A549 (cell line): ENCODE measurements around the gene CFAP97D2. TPM values are rescaled to one million over a fixed set of nuclear protein-coding genes. Genes with fewer than 3 reads are reported as not detected.

Experiments
- ATAC-seq, 2 experiments: fragments of 200-7000 bp in 1 of 2; fragments of >200 bp in 1 of 2; cut with Nextera tagmentation in 1 of 2; cut with Tn5 transposase in 1 of 2; 3 replicates each; pipeline versions ENCODE4 v1.8.0 to v1.9.1; 2018 to 2020; ENCODE audit warnings: mild to moderate bottlenecking in 1 of 2, moderate library complexity in 1 of 2
- CTCF ChIA-PET: fragments of 300-600 bp; sonication (Branson Sonifier 250); formaldehyde crosslinking; extraction: SDS; loops from one replicate; lab custom pipeline; 2021; ENCODE audit warnings: antibody characterized with exemption, inconsistent platforms; lab: Yijun Ruan, JAX
- POLR2A ChIA-PET: fragments of 350-600 bp; formaldehyde crosslinking; extraction: SDS; loops from one replicate; lab custom pipeline; 2021; ENCODE audit warnings: antibody characterized with exemption, inconsistent platforms; lab: Yijun Ruan, JAX
- DNase-seq, 2 experiments: peaks; one replicate each; pipeline versions ENCODE4 v3.0.0 to v3.0.0-alpha.2; 2011 to 2016; ENCODE audit warnings: low read depth in 1 of 2, low spot score in 1 of 2
- FAIRE-seq: peaks from 2 replicates; lab custom pipeline; 2011; peaks lifted over from hg19 to GRCh38; lab: Jason Lieb, UNC
- H3K27ac ChIP-seq, 2 experiments: fragments of >200 bp; sonication (Bioruptor Twin); formaldehyde crosslinking; 3 replicates each; pipeline ENCODE4 v1.5.1; 2016 to 2017
- H3K4me1 ChIP-seq: fragments of >200 bp; sonication (Bioruptor Twin); formaldehyde crosslinking; 3 replicates; pipeline ENCODE4 v1.6.1; 2016
- H3K4me2 ChIP-seq: fragments of >200 bp; sonication (Bioruptor Twin); formaldehyde crosslinking; 3 replicates; pipeline ENCODE4 v1.6.1; 2016
- H3K4me3 ChIP-seq: fragments of >200 bp; sonication (Bioruptor Twin); formaldehyde crosslinking; 3 replicates; pipeline ENCODE4 v1.5.1; 2016
- H3K9me3 ChIP-seq: fragments of >200 bp; sonication (Bioruptor Twin); formaldehyde crosslinking; 3 replicates; pipeline ENCODE4 v1.6.1; 2016
- CBX8 ChIP-seq: fragments of 200-600 bp; sonication (generic); IDR thresholded peaks from 2 replicates; pipeline ENCODE4 v1.6.1; 2016
- CHD2 ChIP-seq: fragments of 150-350 bp; IDR thresholded peaks from 2 replicates; pipeline ENCODE4 v1.6.1; 2014; ENCODE audit warnings: low read length; ENCODE audit not compliant: partially characterized antibody
- CHD4 ChIP-seq: fragments of 200-600 bp; sonication (generic); IDR thresholded peaks from 2 replicates; pipeline ENCODE4 v1.6.1; 2016; ENCODE audit warnings: antibody characterized with exemption, mild to moderate bottlenecking, borderline replicate concordance
- EHMT2 ChIP-seq: fragments of 200-600 bp; sonication (generic); IDR thresholded peaks from 2 replicates; pipeline ENCODE4 v1.6.1; 2016; ENCODE audit warnings: antibody characterized with exemption, low read depth, mild to moderate bottlenecking, moderate library complexity
- EP300 ChIP-seq, 2 experiments: fragments of >200 bp; sonication (Bioruptor Twin); formaldehyde crosslinking; IDR thresholded peaks; 2 replicates in 1 of 2; 3 replicates in 1 of 2; pipeline ENCODE4 v1.6.1; 2016 to 2017
- ESRRA ChIP-seq: fragments of 150-350 bp; IDR thresholded peaks from 2 replicates; pipeline ENCODE4 v1.6.1; 2014; ENCODE audit warnings: mild to moderate bottlenecking, low read length, borderline replicate concordance
- FOSL2 ChIP-seq, 2 experiments: fragments of 450-650 bp in 1 of 2; fragments of >200 bp in 1 of 2; sonication (Bioruptor Twin) in 1 of 2; formaldehyde crosslinking; IDR thresholded peaks; 2 replicates each; pipeline versions ENCODE4 v1.5.0 to v1.6.1; 2016 to 2020; ENCODE audit warnings: mild to moderate bottlenecking in 1 of 2, moderate library complexity in 1 of 2
- FOXS1 ChIP-seq: fragments of 250-450 bp; sonication (Bioruptor Pico); IDR thresholded peaks from 2 replicates; pipeline ENCODE4 v1.5.0; 2020; ENCODE audit warnings: mild to moderate bottlenecking, moderate library complexity
- GATA3 ChIP-seq: IDR thresholded peaks from 2 replicates; pipeline ENCODE4 v1.6.1; 2012; ENCODE audit warnings: borderline replicate concordance
- HDAC2 ChIP-seq: fragments of 200-600 bp; sonication (generic); IDR thresholded peaks from 2 replicates; pipeline ENCODE4 v1.6.1; 2016
- HEYL ChIP-seq: fragments of 250-450 bp; sonication (Bioruptor Pico); IDR thresholded peaks from 2 replicates; pipeline ENCODE4 v1.8.0; 2021; ENCODE audit warnings: mild to moderate bottlenecking, moderate library complexity
- HOXB13 ChIP-seq: fragments of 250-450 bp; sonication (Bioruptor Pico); IDR thresholded peaks from 2 replicates; pipeline ENCODE4 v1.5.0; 2020; ENCODE audit warnings: low read depth, mild to moderate bottlenecking, moderate library complexity
- JUNB ChIP-seq: fragments of >200 bp; sonication (Bioruptor Twin); formaldehyde crosslinking; IDR thresholded peaks from 2 replicates; pipeline ENCODE4 v1.6.1; 2016
- MAZ ChIP-seq: fragments of 150-350 bp; IDR thresholded peaks from 2 replicates; pipeline ENCODE4 v1.6.1; 2014; ENCODE audit warnings: antibody characterized with exemption, low read depth, low read length, borderline replicate concordance
- NR3C1 ChIP-seq: fragments of >200 bp; sonication (Bioruptor Twin); formaldehyde crosslinking; IDR thresholded peaks from 3 replicates; pipeline ENCODE4 v1.6.1; 2017
- PHF8 ChIP-seq: fragments of 200-600 bp; sonication (generic); IDR thresholded peaks from 2 replicates; pipeline ENCODE4 v1.6.1; 2016; ENCODE audit warnings: low read depth, mild to moderate bottlenecking, antibody characterized with exemption, moderate library complexity, borderline replicate concordance
- POLR2A ChIP-seq: IDR thresholded peaks from 2 replicates; pipeline ENCODE4 v1.6.1; 2012; ENCODE audit warnings: mild to moderate bottlenecking, low read length
- RCOR1 ChIP-seq: fragments of 150-350 bp; IDR thresholded peaks from 2 replicates; pipeline ENCODE4 v1.6.1; 2014; ENCODE audit warnings: antibody characterized with exemption, low read length, low read depth
- RFX5 ChIP-seq: fragments of 450-650 bp; IDR thresholded peaks from 2 replicates; pipeline ENCODE4 v1.7.1; 2014; ENCODE audit warnings: antibody characterized with exemption, mild to moderate bottlenecking, moderate library complexity
- SMC3 ChIP-seq: fragments of >200 bp; sonication (Bioruptor Twin); formaldehyde crosslinking; IDR thresholded peaks from 3 replicates; pipeline ENCODE4 v1.6.1; 2018; ENCODE audit warnings: inconsistent platforms
- SREBF2 ChIP-seq: fragments of 450-650 bp; IDR thresholded peaks from 2 replicates; pipeline ENCODE4 v1.6.1; 2014; ENCODE audit warnings: mild to moderate bottlenecking, moderate library complexity
- ZC3H11A ChIP-seq: fragments of 450-650 bp; IDR thresholded peaks from 2 replicates; pipeline ENCODE4 v1.6.1; 2014; ENCODE audit warnings: antibody characterized with exemption, mild to moderate bottlenecking
- ZFP36 ChIP-seq: fragments of 450-650 bp; IDR thresholded peaks from 2 replicates; pipeline ENCODE4 v1.6.1; 2014; ENCODE audit warnings: borderline replicate concordance; ENCODE audit not compliant: partially characterized antibody
- ZSCAN20 ChIP-seq: fragments of 250-450 bp; sonication (Bioruptor Pico); IDR thresholded peaks from 2 replicates; pipeline ENCODE4 v1.8.0; 2022; ENCODE audit warnings: mild to moderate bottlenecking, moderate library complexity
- WGBS: methylation state at CpG from one replicate; pipeline ENCODE4 v1.1.6; 2017; ENCODE audit errors: missing lambda C conversion rate; 5-methylcytosine and 5-hydroxymethylcytosine counted together
- polyA plus RNA-seq, 4 experiments: library from polyadenylated mRNA; depleted of rRNA in 3 of 4; stranded (reverse); fragments of >200 nt; fragmentation: RNase III in 1 of 4; extraction: RNeasy Plus Mini Kit Qiagen cat#74134 plus additional on column Dnase treatment in 1 of 4; gene quantifications; 2 replicates in 3 of 4; 3 replicates in 1 of 4; pipeline ENCODE4 v1.2.3, GENCODE V29; 2011 to 2017
- TF ChIP-seq, protein P1 (sequence below): fragments of 150-350 bp; IDR thresholded peaks from 2 replicates; pipeline ENCODE4 v1.6.1; 2014; ENCODE audit warnings: low read depth, mild to moderate bottlenecking, low read length
- TF ChIP-seq, protein P2 (sequence below): fragments of >200 bp; sonication (Bioruptor Twin); formaldehyde crosslinking; IDR thresholded peaks from 2 replicates; pipeline ENCODE4 v1.6.1; 2016
- TF ChIP-seq, protein P3 (sequence below): IDR thresholded peaks from 2 replicates; pipeline ENCODE4 v1.6.1; 2012; ENCODE audit warnings: low read depth, borderline replicate concordance
- TF ChIP-seq, protein P4 (sequence below): fragments of 200-600 bp; sonication (generic); IDR thresholded peaks from 2 replicates; pipeline ENCODE4 v1.6.1; 2016; ENCODE audit warnings: antibody characterized with exemption, mild to moderate bottlenecking, moderate library complexity
- TF ChIP-seq, protein P5 (sequence below): fragments of >200 bp; sonication (Bioruptor Twin); formaldehyde crosslinking; IDR thresholded peaks from 3 replicates; pipeline ENCODE4 v1.5.1; 2016

The CFAP97D2 gene
- polyA plus RNA-seq, 2 of the 4 experiments (the other 2 are of a cell fraction), result not detected

DNA sequence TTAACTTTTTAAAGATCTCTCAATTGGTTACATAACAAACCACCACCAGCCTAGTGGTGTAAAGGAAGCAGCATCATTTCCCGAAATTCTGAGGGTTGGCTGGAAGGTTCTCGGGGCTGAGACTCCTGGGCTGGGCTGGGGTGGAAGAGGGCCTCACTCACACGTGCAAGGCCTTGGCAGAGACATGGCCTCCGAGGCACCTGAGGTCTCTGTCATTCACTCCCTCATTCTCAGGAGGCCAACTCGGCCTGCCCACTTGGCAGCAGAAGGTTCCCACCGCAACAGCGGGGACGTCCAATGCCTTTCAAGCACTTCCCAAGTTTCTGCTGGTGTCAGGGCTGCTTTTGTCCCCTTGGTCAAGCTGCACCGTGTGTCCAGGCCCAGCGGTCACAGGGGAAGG lies 28.0 kb upstream of the CFAP97D2 start:
- ATAC-seq (no peak), FAIRE-seq (no peak), DNase-seq (no peak)
- H3K4me2 ChIP-seq, result no peak overlapping the region
- POLR2A ChIA-PET, result no interaction called here
- TF ChIP-seq, protein P1, sequence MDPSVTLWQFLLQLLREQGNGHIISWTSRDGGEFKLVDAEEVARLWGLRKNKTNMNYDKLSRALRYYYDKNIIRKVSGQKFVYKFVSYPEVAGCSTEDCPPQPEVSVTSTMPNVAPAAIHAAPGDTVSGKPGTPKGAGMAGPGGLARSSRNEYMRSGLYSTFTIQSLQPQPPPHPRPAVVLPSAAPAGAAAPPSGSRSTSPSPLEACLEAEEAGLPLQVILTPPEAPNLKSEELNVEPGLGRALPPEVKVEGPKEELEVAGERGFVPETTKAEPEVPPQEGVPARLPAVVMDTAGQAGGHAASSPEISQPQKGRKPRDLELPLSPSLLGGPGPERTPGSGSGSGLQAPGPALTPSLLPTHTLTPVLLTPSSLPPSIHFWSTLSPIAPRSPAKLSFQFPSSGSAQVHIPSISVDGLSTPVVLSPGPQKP, result no peak
- TF ChIP-seq HOXB13, result no peak
- TF ChIP-seq CBX8, result no peak
- TF ChIP-seq ZSCAN20 (CRISPR knock-in tag), result no peak
- no peak for TF ChIP-seq HDAC2
- TF ChIP-seq, protein P2, sequence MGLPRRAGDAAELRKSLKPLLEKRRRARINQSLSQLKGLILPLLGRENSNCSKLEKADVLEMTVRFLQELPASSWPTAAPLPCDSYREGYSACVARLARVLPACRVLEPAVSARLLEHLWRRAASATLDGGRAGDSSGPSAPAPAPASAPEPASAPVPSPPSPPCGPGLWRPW, result no peak
- no peak for TF ChIP-seq ESRRA
- no peak for TF ChIP-seq JUNB
- no peak for TF ChIP-seq RCOR1
- TF ChIP-seq, protein P3, sequence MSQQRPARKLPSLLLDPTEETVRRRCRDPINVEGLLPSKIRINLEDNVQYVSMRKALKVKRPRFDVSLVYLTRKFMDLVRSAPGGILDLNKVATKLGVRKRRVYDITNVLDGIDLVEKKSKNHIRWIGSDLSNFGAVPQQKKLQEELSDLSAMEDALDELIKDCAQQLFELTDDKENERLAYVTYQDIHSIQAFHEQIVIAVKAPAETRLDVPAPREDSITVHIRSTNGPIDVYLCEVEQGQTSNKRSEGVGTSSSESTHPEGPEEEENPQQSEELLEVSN, result no peak
- TF ChIP-seq SREBF2, result no peak
- TF ChIP-seq CHD4, result no peak
- no peak for TF ChIP-seq FOXS1 (CRISPR knock-in tag)
- TF ChIP-seq ZC3H11A, result no peak
- TF ChIP-seq RFX5, result no peak
- no peak for TF ChIP-seq EHMT2
- TF ChIP-seq EP300 (IDR thresholded peaks at IDR 0.05), result no peak
- TF ChIP-seq GATA3, result no peak
- TF ChIP-seq POLR2A, result no peak
- no peaks in the 10 kb centered on the region for H3K4me1 ChIP-seq
- H3K4me3 ChIP-seq, result no peak overlapping the region
- 76% methylated on average over 10 of the region's 10 CpGs for WGBS
- CTCF ChIA-PET, result interaction anchor here (1.2 to 1.4 kb wide), 2 partner anchors 11 to 17 kb away, joined by 3 to 4 read pairs; no protein-coding TSS in a partner anchor
- no peaks in the 10 kb centered on the region for H3K9me3 ChIP-seq
- no peak overlapping the region for H3K27ac ChIP-seq

DNA sequence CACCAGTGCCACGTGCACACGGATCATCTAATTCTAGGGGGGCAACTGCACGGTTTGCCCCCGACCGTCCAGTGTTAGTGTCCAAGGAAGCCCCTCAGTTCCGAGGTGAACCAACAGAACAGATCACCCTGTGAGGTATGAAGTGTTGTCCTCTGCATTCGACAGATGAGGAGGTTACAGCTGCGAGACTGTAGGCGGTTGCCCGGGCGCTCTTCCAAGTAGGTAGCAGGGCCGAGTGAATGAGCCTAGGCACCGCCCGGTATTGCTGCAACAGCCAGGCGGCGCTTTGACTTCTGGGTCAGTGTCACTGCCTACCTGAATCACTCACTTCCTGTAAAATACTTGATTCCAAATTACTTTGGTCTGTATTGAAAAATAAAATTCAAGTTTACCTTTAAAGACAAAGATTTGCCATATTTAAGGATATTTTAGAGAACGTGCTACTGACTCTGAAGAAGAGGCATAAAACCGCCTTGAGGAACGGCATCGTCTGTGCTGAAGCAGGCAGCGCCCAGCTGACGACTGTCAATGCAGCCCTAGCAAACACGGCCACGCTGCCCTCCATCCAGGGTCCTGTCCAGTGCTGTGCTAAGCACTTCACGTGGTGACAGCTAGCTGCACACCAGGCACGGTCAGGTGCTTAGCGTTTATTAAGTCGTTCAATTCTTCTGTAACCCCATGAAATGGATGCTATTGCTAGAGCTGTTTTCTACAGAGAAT lies 27.3 kb upstream of the CFAP97D2 start:
- ChIA-PET CTCF (interaction anchor here (1.2 to 1.4 kb wide), 2 partner anchors 10 to 16 kb away, joined by 3 to 4 read pairs; no protein-coding TSS in a partner anchor), POLR2A (no interaction called here)
- TF ChIP-seq SMC3 (no peak), ZFP36 (no peak), FOSL2 (IDR thresholded peaks at IDR 0.05) (no peak), FOSL2 (CRISPR knock-in tag; IDR thresholded peaks at IDR 0.05) (no peak), NR3C1 (no peak), JUNB (no peak), ZC3H11A (no peak), HEYL (CRISPR knock-in tag) (no peak), POLR2A (no peak), PHF8 (no peak), ESRRA (no peak), EP300 (IDR thresholded peaks at IDR 0.05) (no peak), MAZ (no peak), SREBF2 (no peak), CHD2 (no peak)
- TF ChIP-seq, protein P3, result no peak
- TF ChIP-seq, protein P2, result no peak
- TF ChIP-seq, protein P4, sequence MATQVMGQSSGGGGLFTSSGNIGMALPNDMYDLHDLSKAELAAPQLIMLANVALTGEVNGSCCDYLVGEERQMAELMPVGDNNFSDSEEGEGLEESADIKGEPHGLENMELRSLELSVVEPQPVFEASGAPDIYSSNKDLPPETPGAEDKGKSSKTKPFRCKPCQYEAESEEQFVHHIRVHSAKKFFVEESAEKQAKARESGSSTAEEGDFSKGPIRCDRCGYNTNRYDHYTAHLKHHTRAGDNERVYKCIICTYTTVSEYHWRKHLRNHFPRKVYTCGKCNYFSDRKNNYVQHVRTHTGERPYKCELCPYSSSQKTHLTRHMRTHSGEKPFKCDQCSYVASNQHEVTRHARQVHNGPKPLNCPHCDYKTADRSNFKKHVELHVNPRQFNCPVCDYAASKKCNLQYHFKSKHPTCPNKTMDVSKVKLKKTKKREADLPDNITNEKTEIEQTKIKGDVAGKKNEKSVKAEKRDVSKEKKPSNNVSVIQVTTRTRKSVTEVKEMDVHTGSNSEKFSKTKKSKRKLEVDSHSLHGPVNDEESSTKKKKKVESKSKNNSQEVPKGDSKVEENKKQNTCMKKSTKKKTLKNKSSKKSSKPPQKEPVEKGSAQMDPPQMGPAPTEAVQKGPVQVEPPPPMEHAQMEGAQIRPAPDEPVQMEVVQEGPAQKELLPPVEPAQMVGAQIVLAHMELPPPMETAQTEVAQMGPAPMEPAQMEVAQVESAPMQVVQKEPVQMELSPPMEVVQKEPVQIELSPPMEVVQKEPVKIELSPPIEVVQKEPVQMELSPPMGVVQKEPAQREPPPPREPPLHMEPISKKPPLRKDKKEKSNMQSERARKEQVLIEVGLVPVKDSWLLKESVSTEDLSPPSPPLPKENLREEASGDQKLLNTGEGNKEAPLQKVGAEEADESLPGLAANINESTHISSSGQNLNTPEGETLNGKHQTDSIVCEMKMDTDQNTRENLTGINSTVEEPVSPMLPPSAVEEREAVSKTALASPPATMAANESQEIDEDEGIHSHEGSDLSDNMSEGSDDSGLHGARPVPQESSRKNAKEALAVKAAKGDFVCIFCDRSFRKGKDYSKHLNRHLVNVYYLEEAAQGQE, result no peak
- TF ChIP-seq, protein P5, sequence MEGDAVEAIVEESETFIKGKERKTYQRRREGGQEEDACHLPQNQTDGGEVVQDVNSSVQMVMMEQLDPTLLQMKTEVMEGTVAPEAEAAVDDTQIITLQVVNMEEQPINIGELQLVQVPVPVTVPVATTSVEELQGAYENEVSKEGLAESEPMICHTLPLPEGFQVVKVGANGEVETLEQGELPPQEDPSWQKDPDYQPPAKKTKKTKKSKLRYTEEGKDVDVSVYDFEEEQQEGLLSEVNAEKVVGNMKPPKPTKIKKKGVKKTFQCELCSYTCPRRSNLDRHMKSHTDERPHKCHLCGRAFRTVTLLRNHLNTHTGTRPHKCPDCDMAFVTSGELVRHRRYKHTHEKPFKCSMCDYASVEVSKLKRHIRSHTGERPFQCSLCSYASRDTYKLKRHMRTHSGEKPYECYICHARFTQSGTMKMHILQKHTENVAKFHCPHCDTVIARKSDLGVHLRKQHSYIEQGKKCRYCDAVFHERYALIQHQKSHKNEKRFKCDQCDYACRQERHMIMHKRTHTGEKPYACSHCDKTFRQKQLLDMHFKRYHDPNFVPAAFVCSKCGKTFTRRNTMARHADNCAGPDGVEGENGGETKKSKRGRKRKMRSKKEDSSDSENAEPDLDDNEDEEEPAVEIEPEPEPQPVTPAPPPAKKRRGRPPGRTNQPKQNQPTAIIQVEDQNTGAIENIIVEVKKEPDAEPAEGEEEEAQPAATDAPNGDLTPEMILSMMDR, result no peak
- Histone ChIP-seq H3K4me3 (no peak overlapping the region), H3K4me1 (no peaks in the 10 kb centered on the region), H3K27ac (no peak overlapping the region), H3K4me2 (no peak overlapping the region), H3K9me3 (no peaks in the 10 kb centered on the region)
- ATAC-seq (peak in 1 of 2 experiments; percentile 64; a peak in 3 of 6 replicates), DNase-seq (no peak), FAIRE-seq (no peak)
- 73% methylated on average over 27 of the region's 28 CpGs for WGBS
